Panc1 (cell line): Measurements from ENCODE around the gene CAMK1D. TPM values are rescaled to one million over a fixed set of nuclear protein-coding genes. Genes with fewer than 3 reads are reported as not detected.
"Not testable (repeated sequence)": the region's sequence is repeated elsewhere in the genome, so short reads cannot be mapped to it uniquely, and the experiment has no call there.

Experiments used
- ATAC-seq: fragments of 200-7000 bp; cut with Tn5 transposase; 2 replicates; pipeline ENCODE4 v1.9.1; 2020; ENCODE audit warnings: mild to moderate bottlenecking, moderate library complexity
- BruUV-seq: library from RNA; stranded (reverse); fragments of 400-500 nt; replicated peaks from 2 replicates; lab custom pipeline; 2021; lab: Mats Ljungman, UMichigan
- CTCF ChIA-PET: fragments of 300-600 bp; sonication (Branson Sonifier 250); formaldehyde crosslinking; loops from one replicate; lab custom pipeline; 2022; ENCODE audit warnings: antibody characterized with exemption; lab: Charles Lee
- POLR2A ChIA-PET: fragments of 300-600 bp; sonication (Branson Sonifier 250); formaldehyde crosslinking; loops from one replicate; lab custom pipeline; 2022; ENCODE audit warnings: antibody characterized with exemption; lab: Charles Lee
- DNase-seq: peaks from one replicate; pipeline ENCODE4 v3.0.0-alpha.2; 2010; ENCODE audit warnings: low read depth, low spot score
- H3K27ac ChIP-seq: 2 replicates; pipeline ENCODE4 v1.5.1; 2011; ENCODE audit warnings: mild to moderate bottlenecking, low read length, inconsistent platforms
- H3K27me3 ChIP-seq: fragments of 200-500 bp; sonication (Bioruptor generic); 2 replicates; pipeline ENCODE4 v1.6.0; 2014; ENCODE audit warnings: low read length, inconsistent platforms; ENCODE audit not compliant: control insufficient read depth, insufficient read depth
- H3K36me3 ChIP-seq: fragments of 200-500 bp; sonication (Bioruptor generic); 2 replicates; pipeline ENCODE4 v1.5.1; 2014; ENCODE audit warnings: inconsistent platforms, mild to moderate bottlenecking, low read length, moderate library complexity; ENCODE audit not compliant: control insufficient read depth, insufficient read depth
- H3K4me1 ChIP-seq: 2 replicates; pipeline ENCODE4 v1.5.1; 2011; ENCODE audit warnings: inconsistent platforms, mild to moderate bottlenecking, low read length, moderate library complexity; ENCODE audit not compliant: control insufficient read depth, insufficient read depth
- H3K4me3 ChIP-seq, 2 experiments: 2 replicates each; pipeline ENCODE4 v1.5.1; 2011 to 2012; ENCODE audit warnings: low read depth in 2 of 2, low read length in 2 of 2, mild to moderate bottlenecking in 2 of 2, inconsistent platforms in 1 of 2, moderate library complexity in 1 of 2
- H3K9me3 ChIP-seq: fragments of 200-500 bp; sonication (Bioruptor generic); 2 replicates; pipeline ENCODE4 v1.5.1; 2014; ENCODE audit warnings: low read depth, mild to moderate bottlenecking, inconsistent platforms, low read length, moderate library complexity; ENCODE audit not compliant: control insufficient read depth, insufficient read depth
- POLR2AphosphoS5 ChIP-seq: IDR thresholded peaks from 2 replicates; pipeline ENCODE4 v1.6.1; 2012; ENCODE audit warnings: mild to moderate bottlenecking, low read depth, low read length, moderate library complexity
- REST ChIP-seq, 2 experiments: IDR thresholded peaks; 2 replicates each; pipeline ENCODE4 v1.6.1; 2011 to 2012; ENCODE audit warnings: low read depth in 2 of 2, control low read depth in 1 of 2, low read length in 1 of 2, mild to moderate bottlenecking in 1 of 2, moderate library complexity in 1 of 2; ENCODE audit not compliant: insufficient read depth in 1 of 2
- SIN3A ChIP-seq: IDR thresholded peaks from 2 replicates; pipeline ENCODE4 v1.6.1; 2012; ENCODE audit warnings: low read depth, mild to moderate bottlenecking, low read length, moderate library complexity, borderline replicate concordance; ENCODE audit not compliant: insufficient read depth
- TCF7L2 ChIP-seq: IDR thresholded peaks from 2 replicates; pipeline ENCODE4 v1.6.1; 2011; ENCODE audit warnings: mild to moderate bottlenecking, low read depth, low read length, inconsistent platforms
- in situ Hi-C: cut with HindIII; loops from 2 replicates; pipeline ENCODE4 v1.10.0; 2016; ENCODE audit warnings: low sequenced_read_pairs, low pct_unique_long_range_greater_than_20kb
- intact Hi-C: fragments of 100-400 bp; cut with micrococcal nuclease; formaldehyde crosslinking; loops from one replicate; pipeline ENCODE4 v1.10.0; 2022; ENCODE audit not compliant: unreplicated experiment
- total RNA-seq: library from RNA; stranded (reverse); gene quantifications from one replicate; pipeline ENCODE4 v1.2.1, GENCODE V29; 2021; ENCODE audit not compliant: unreplicated experiment
- TF ChIP-seq, protein P1 (sequence below): fragments of 450-650 bp; IDR thresholded peaks from 2 replicates; pipeline ENCODE4 v1.5.1; 2017; ENCODE audit warnings: mild to moderate bottlenecking

Gene CAMK1D
- total RNA-seq, 1 experiment from 2014 or later: 5.7 TPM

DNA sequence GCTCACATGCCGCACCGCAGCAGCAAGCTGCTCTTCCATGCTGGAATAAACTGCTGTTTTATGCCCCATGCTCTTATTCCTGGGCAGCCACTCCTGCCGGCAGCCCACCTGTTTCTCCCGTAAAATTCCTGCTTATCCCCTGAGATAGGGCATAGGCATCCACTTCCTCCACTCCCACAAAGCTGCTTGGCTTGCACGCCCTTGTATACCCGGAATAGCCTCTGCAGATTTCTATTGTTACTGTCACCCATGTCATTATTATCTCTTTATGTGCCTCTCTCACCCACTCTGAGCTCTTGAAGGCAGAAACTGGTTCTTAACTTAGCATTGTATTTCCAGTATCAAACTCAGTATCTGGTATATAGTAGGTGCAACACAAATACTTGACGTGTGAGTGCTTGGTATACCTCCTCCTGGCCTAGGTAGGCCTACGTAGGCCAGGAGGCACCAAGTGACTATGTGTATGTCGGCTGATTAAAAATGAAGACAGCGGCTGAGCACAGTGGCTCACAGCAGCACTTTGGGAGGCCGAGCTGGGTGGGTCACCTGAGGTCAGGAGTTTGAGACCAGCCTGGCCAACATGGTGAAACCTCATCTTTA lies 458.8 kb downstream of the CAMK1D start:
- in situ Hi-C loops: no loop called here
- BruUV-seq: no TSS peak

DNA sequence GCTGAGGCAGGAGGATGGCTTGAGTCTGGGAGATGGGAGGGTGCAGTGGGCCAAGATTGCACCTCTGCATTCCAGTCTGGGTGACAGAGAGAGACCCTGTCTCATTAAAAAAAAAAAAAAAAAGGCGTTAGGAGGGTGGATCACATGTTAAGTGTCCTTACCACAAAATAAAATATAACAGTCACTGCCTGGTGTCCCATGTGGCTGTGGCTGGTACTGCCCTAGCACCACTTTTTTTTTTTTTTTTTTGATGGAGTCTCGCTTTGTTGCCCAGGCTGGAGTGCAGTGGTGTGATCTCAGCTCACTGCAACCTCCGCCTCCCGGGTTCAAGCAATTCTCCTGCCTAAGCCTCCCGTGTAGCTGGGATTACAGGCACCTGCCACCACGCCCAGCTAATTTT lies 460.7 kb downstream of the CAMK1D start:
- H3K4me1 ChIP-seq, H3K9me3 ChIP-seq, H3K27ac ChIP-seq, POLR2A ChIA-PET, BruUV-seq, H3K27me3 ChIP-seq, H3K4me3 ChIP-seq, DNase-seq, ATAC-seq, intact Hi-C loops, in situ Hi-C loops, H3K36me3 ChIP-seq: not testable (repeated sequence)
- CTCF ChIA-PET: interaction anchor here (0.6 to 0.7 kb wide), 2 partner anchors 98 to 442 kb away, joined by 4 to 10 read pairs; no protein-coding TSS in a partner anchor

More for the DNA sequence above, 458.8 kb downstream of the CAMK1D start:
- no peaks in the 10 kb centered on the region for H3K27me3 ChIP-seq
- no peaks in the 10 kb centered on the region for H3K4me1 ChIP-seq
- H3K9me3 ChIP-seq: no peaks in the 10 kb centered on the region
- intact Hi-C loops: no loop called here
- ChIA-PET CTCF (interaction anchor here (0.7 kb wide), 1 partner anchor 515 kb away, joined by 4 read pairs; no protein-coding TSS in a partner anchor), POLR2A (no interaction called here)
- no peak for TF ChIP-seq POLR2AphosphoS5
- no peak for TF ChIP-seq REST (IDR thresholded peaks at IDR 0.05; ENCODE audit: insufficient read depth in 1 of 2, low read depth in 2 of 2, low read length in 1 of 2)
- no peak for TF ChIP-seq TCF7L2
- TF ChIP-seq, protein P1, sequence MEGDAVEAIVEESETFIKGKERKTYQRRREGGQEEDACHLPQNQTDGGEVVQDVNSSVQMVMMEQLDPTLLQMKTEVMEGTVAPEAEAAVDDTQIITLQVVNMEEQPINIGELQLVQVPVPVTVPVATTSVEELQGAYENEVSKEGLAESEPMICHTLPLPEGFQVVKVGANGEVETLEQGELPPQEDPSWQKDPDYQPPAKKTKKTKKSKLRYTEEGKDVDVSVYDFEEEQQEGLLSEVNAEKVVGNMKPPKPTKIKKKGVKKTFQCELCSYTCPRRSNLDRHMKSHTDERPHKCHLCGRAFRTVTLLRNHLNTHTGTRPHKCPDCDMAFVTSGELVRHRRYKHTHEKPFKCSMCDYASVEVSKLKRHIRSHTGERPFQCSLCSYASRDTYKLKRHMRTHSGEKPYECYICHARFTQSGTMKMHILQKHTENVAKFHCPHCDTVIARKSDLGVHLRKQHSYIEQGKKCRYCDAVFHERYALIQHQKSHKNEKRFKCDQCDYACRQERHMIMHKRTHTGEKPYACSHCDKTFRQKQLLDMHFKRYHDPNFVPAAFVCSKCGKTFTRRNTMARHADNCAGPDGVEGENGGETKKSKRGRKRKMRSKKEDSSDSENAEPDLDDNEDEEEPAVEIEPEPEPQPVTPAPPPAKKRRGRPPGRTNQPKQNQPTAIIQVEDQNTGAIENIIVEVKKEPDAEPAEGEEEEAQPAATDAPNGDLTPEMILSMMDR: no peak
- no peak for TF ChIP-seq SIN3A
- ATAC-seq (no peak), DNase-seq (no peak)
- H3K27ac ChIP-seq: no peak overlapping the region
- no peaks in the 10 kb centered on the region for H3K36me3 ChIP-seq
- no peak overlapping the region for H3K4me3 ChIP-seq

GRCh38 chr10:12811826-12812225 lies 462.5 kb downstream of the CAMK1D start:
- DNase-seq: no peak
- intact Hi-C loops: no loop called here
- Histone ChIP-seq H3K4me1 (no peaks in the 10 kb centered on the region), H3K27me3 (no peaks in the 10 kb centered on the region), H3K36me3 (no peaks in the 10 kb centered on the region), H3K4me3 (no peak overlapping the region), H3K27ac (no peak overlapping the region), H3K9me3 (no peaks in the 10 kb centered on the region)
- CTCF ChIA-PET: no interaction called here
- POLR2A ChIA-PET: no interaction called here
- no TSS peak for BruUV-seq
- ATAC-seq: no peak
- in situ Hi-C loops: no loop called here
- TF ChIP-seq POLR2AphosphoS5 (no peak), TCF7L2 (no peak), REST (IDR thresholded peaks at IDR 0.05; ENCODE audit: insufficient read depth in 1 of 2, low read depth in 2 of 2, low read length in 1 of 2) (no peak), SIN3A (no peak)
- TF ChIP-seq, protein P1: no peak
